ENCODE results near the gene SLC32A1.

The SLC32A1 gene, protein sequence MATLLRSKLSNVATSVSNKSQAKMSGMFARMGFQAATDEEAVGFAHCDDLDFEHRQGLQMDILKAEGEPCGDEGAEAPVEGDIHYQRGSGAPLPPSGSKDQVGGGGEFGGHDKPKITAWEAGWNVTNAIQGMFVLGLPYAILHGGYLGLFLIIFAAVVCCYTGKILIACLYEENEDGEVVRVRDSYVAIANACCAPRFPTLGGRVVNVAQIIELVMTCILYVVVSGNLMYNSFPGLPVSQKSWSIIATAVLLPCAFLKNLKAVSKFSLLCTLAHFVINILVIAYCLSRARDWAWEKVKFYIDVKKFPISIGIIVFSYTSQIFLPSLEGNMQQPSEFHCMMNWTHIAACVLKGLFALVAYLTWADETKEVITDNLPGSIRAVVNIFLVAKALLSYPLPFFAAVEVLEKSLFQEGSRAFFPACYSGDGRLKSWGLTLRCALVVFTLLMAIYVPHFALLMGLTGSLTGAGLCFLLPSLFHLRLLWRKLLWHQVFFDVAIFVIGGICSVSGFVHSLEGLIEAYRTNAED

DNA sequence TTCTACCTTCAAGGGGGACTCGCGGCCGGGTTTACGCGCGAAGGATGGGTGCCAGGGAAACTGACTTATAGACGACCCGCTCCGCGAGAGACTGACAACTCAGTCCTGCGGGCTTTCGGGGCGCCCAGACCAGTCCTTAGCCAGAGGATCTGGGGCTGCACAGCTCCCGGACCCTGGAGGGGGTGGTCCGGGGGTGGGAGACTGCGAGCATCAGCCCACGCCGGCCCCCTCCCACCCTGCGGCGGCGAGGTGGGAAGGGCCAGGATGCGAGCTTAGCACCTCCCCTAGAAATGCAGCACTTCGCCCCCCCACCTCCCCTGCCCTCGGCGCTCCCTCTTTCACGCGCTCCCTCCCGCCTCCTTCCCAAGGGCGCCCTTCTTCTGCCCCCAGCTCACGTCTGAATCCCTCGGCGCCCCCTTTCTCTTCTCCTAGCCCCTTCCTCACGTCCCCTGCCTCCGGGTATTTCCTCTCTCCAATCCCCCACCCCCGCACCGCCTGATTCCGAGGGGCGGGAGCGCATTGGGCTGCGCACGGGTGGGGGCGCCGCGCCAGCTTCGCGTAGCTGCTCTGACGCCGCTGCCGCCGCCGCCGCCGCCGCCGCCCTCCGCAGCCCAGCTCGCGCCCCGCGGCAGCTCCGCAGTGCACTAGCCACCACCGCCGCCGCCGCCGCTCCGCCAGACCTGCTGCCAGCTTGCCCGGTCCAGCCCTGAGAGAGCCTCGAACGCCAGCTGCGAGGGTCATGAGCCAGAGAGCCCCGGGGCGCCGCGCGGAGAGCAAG is at the start of gene SLC32A1:
SLC32A1 (plus strand) TSS at position 639 of the 778 bp plus-strand sequence. CDS start 239 bp downstream, outside the sequence.
- no peak for FAIRE-seq

DNA sequence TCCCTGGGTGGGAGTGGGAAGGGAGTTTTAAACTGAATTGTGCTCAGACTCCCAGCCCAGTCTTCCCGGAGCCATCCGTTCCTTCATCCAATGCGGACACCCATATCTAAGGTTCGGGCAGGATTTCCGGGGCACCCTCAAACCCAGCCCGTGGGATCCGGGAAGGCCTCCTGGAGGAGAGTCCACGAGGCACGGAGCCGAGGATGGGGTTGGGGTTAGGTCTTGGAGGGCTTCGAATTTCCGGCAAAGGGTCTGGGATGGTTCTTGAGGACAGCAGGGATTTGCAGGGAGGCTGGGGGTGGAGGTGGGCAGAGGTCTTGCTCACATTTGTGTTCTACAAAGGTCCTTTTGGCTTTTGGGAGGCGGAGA is 49.5 kb upstream of the SLC32A1 start:
- no peak for FAIRE-seq

DNA sequence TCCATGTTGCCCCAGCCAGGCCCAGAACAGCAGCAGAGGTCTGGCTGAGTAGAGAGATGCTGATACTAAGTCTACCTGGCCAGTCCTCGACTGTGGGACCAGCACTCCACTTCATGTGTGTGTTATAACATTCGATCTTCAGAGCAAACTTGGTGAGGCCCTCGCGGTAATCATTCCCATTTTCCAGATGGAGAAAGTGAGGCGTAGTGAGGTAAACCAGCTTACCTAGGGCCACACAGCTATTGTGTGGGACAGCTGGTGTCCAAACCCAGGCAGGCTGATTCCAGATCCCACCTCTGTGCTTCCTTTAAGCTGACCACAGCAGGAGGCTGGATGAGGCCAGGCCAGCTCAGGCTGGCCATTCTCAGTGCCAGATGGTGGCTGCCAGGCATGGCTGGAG is 47.7 kb upstream of the SLC32A1 start:
- no peak for FAIRE-seq

DNA sequence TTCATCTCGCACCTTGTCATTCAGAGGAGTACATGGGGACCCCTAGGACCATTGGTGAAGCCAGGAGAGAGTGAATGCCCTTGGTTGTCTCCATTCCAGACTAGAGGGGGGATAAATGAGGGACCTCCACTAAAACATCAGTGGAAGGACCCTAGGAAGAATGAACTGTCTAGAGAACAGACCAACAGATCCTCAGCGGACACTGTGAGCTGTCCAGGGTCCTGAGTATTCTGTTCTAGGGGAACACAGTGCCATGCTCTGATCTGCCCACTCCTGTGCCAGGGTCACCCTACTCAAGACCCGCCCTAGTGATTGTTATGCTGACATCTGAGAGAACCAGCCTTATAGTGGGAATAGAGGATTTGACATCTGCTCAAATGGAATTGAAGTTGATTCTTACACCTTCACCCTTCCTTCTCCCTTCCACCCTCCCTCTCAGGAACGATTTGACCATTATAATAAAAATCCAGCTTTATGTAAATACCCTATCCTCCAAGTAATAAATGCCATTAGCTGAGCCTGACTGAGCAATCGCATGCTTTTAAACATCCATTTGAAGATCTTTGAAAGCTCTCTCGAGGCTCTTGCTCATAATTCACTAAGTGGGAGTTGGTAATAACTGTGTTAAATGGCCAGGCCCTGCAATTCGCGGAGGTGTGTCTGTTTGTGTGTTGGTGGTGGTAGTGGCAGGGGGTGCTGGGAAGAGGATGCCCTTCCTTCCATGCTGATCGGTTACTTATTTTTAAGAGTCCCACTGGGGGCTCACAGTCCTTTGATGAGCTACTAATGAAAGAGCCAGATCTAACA is 43.6 kb upstream of the SLC32A1 start:
- FAIRE-seq = no peak

DNA sequence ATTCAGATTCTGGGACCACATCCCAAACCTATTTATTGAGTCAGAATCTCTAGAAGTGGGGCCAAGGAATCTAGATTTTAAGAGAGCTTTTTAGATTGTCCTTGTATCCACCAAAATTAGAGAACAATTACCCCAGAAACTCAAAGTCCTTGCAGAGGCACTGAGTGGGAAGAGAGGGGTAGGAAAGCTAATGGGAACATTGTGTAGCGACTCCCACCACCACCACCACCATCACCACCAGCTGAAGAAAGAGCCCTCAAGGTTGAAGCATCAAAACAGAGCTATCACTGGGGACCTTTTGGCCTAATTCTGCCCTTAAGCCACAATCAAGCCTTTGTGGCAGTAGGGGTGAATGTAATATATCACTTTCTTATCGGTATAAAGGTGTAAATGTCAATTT is 39.0 kb upstream of the SLC32A1 start:
- no peak for FAIRE-seq

DNA sequence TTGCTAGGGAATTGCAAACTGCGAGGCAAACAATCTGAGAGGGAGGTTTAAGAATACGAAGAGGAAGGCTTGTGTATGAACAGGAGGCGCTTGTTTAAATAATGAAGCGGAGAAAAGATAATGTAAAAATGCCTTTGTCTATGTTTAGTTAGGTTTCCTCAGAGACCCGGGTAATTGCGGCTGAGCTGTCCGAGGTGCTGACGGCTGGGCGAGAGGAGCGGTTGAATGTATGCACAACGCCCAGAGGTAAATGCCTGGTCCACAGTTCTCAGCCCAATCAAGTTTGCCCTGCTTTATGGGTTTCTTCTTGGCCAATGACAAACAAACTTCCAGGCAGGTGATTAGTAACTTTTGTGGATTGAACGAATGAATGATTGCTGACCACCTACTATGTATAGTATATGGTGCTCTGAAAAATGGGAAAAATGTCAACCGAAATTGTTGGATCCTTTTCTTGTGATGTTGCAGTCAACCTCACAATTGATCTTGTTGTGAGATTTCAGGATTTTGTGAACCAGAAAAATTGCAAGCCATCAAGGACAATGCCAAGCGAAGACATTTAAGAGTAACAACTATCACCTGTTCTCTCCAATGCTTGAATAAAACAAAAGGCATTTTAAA is 38.3 kb upstream of the SLC32A1 start:
- FAIRE-seq = no peak

DNA sequence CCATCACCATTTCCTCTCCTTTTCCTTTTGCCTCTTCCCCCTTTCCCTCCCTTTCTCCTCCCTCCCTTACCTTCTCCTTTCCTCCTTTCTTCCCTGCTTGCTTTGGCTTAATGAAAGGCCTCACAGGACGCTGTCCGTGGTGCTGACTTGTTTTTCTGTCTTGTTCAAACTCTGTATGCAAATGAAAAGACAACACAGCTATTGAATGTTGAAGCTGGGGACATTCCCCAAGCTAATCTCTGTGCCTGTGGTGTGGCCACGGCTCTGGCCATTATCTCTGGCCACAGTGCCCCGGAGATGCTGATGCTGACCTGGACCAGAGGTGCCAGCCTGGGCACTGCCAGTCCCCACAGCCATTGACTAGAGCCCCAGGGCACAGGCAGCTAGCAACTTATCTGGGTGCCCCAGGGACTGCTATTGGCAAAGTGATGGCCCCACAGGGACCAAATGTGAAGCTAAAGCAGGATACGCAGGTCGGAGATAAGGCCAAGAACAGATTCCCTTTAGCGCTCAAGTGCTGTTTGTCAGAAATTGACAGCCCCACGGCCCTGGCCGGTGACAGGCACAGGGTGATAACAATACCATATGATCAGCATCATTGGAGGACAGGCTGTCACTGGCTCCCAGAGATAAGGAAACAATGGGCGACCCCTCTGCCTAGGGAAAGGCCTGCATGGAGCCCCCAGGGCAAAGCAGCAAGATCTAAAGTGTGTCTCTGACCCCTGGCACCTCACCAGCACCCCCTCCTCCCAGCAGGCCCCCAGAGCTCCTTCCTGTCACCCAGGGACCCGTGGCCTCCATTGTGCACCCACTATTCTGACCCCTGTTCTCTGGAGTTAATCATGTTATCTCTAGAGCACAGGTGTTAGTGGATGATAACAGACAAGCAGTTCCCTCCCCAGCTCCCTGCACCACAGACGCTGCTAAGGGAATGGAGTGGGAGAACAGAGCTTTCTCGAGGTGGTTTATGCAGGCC is 31.6 kb upstream of the SLC32A1 start:
- no peak for FAIRE-seq

DNA sequence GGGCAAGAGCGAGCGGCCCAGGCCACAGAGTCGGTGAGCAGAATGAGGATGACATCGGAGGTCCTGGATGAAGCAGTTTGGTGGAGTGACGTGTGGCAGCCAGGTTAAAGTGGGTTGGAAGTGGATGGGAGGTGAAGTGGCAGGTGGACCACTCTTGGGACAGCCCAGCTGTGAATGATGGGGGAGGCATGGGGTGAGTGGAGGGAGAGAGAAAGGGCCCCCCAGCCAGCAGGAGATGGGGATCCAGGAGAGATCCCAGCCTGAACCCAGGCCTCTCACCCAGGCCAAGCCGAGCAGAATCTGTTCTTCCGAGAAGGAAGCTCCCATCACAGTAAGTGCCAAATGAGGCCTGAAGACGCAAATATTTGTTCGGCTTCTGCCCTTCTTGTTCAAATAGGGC is 27.0 kb upstream of the SLC32A1 start:
- FAIRE-seq = no peak

DNA sequence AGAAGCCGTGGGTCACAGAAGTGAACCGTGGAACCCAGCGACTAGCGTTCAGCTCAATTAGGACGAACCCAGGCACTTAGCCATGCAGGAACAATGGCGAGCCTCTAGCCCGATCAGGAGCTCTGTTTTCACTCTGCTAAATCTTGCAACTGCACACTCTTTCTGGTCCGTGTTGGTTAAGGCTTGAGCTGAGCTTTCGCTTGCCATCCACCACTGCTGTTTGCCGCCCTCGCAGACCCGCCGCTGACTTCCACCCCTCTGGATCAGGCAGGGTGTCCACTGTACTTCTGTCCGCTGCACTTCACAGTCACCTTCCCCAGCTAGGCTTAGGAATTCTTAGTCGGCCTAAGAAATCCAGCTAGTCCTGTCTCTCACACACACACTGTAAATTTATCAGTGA is 25.7 kb upstream of the SLC32A1 start:
- FAIRE-seq = no peak

DNA sequence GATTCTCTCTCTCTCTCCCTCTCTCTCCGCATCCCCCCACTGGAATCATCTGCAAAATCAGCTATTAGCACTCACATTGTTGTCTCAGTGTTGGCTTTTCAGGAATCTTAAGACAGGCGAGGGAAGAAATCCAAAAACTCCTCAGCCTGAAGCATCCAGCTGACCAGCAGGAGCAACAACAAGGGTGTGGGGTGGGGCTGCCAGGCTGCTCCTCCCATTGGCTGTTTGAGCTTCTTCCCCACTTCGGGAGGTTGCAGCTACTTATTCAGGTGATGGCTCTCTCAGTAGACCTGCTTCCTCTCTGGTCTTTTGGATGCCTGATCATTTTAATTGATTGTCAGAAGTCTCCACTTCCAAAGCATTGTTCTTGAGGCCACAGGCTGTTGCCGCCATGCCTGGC is 24.1 kb upstream of the SLC32A1 start:
- no peak for FAIRE-seq

DNA sequence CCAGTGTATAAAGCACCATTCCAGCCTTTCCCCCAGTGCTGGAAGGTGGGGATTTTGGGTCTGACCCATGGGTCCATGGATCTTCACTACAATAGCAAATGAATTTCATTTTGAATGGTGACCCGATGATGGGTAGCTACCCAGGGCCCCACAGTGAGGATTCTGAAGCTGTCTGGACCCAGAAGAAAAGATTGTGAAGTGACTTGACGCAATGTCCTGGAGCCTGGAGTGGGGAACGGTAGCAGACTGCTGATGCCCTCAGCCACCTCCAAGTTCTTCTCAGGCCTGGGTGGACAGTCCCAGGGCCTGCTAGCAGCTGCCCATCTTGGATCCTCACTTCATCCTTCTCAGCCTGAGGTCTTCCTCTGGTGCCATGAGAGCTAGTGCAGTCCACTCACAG is 23.4 kb upstream of the SLC32A1 start:
- FAIRE-seq = no peak

DNA sequence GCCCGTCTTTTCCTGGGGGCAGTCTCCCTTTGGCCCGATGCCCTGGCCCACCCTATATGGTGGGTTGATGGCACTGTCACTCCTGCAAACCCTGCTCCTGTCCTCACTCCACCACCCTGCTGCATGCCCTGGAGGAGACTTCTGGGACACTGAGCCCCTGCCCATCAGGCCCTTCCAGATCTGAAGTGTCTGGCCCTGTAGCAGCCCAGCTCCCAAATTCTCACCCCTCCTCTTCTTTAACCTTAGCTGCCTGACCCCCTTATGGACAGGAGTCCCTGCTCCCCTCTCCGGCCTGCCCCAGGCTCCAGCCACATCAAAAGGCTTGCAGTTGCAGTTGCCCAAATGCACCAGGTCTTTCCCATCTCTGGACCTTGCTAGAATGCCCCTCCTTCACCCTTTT is 20.8 kb upstream of the SLC32A1 start:
- no peak for FAIRE-seq

DNA sequence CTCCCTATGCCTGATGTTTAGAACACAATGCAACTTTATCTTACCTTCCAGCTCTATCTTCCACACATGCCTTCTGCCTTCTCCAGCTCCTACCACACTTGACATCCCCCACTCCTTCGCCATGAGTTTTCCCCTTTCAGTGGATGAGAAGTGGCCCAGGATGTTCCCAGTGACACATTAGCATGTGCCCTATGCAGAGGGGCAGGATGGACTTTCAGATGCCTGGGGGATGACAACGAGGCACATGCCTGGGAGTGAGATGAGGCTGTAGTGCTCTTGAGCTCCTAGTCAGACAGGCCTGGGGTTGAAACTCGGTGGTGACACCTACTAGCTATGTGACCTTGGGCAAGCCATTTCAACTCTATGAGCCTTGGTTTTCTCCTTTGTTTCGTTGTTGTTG is 20.1 kb upstream of the SLC32A1 start:
- no peak for FAIRE-seq

DNA sequence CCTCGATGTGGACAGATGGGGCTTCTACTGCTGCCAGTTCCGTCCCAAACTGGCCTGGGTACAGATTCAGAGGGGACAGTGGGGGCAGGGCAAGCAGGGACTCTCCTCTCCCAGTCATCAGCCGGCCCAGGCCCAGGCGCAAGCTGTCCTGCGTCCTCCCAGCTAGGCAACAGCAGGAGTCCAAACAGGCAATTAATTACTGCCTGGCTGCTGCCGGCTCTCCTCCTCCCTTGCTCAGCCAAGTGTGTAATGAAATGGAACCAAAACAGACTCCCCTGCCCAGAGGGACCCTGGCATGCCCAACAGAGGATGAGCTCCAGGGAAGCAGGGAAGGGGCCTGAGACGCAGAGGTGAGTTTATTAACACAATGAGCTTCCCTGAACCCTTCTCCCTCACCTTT is 17.8 kb upstream of the SLC32A1 start:
- no peak for FAIRE-seq

DNA sequence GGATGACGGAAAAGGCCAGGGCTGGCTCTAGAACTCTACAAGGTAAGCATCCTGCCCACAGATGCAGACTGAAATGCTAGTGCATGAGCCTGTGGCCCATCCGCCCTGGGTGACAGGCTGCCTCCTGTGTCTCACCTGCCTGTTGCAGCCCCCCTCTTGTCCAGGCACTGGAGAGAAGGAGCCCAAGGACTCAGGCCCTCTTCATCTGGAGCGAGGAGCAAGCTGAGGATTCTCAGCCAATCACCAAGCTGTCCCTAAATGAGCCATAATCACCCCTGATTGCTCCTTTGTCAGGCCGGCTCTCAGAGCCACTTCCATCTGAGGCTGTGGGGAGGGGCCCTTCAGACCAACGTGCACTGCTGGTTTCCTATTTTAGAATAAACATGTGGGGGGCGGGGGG is 10.0 kb upstream of the SLC32A1 start:
- no peak for FAIRE-seq

DNA sequence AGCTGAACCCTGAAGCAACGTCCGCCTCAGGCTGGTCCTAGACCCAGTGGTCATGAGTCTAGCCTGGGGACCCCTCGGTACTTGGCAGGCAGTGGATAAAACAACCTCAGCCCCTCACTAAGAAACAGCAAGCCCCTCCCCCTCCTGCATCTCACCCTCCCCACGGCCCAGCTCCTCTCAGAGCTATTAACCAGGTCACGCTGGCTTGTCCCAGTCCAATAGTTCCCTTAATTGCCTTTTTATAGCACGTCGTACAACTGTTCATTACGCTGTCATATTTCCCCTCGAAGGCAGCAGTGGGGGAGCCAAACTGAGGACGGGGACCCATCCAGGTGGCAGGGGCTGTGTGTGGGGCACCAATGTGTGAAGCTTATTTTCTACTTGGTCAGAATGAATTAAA is 8.6 kb upstream of the SLC32A1 start:
- no peak for FAIRE-seq

DNA sequence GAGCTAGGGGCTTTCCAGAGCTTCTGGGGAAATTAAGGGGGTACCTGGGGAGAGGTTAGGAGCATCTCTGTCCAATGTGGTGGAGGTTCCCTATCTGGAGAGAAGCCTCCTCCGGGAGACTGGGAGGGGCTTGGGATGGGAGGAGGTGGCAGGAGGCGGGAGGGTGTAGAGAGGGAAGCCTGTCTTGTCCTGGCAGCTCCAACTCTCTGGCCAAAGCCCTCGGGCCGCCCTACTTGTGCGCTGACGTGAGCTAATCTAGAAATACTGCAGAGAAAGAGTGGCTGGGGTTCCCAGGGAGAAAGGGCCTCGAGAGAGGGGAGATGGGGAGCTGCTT is 1.6 kb upstream of the SLC32A1 start:
- FAIRE-seq = no peak

DNA sequence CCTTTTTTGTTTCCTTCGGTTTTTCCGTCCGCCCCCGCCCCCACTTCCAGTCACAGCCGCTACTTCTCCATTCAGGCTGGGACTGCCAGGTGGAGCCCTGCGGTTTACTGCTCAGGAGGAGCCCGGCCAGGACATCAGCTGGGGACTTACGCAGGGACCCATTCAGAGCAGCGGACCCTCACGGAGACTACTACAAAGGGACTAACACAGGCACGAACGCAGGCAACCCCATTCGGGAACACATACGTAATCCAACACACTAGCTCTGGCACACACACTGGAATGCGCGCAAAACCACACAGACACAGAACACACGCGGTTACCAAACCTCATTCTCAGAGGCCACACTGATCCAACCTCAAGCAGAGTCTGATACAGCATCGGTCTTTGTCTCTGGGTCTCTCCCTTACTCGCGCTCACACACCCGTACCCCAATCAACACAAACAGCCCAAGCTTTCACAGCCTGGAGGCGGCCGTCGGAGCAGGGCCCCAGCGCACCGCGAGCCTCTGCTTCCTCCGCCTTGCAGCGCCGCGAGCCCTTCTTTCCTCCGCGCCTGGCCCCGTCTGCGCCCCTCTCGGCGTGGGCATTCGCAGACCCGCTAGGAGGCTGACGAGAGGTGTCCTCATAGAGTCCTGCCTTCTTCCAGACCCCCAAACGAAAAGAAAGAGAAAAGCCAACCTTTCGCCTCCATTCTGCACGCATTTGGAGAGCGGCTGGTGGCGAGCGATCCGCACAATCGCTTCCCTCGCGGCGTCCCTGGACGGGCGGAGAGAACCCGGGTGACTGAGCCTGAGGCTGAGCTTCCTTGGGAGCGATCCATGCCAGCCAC is 1.1 kb upstream of the SLC32A1 start:
- FAIRE-seq = no peak

DNA sequence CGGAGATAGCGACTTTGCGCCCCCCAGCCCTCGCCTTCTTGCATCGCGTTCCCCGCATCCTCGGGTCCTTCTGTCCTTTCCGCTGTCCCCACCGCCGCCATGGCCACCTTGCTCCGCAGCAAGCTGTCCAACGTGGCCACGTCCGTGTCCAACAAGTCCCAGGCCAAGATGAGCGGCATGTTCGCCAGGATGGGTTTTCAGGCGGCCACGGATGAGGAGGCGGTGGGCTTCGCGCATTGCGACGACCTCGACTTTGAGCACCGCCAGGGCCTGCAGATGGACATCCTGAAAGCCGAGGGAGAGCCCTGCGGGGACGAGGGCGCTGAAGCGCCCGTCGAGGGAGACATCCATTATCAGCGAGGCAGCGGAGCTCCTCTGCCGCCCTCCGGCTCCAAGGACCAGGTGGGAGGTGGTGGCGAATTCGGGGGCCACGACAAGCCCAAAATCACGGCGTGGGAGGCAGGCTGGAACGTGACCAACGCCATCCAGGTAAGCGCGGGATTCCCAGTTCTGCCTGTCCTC is 401 bp downstream of the SLC32A1 start:
- FAIRE-seq = no peak

DNA sequence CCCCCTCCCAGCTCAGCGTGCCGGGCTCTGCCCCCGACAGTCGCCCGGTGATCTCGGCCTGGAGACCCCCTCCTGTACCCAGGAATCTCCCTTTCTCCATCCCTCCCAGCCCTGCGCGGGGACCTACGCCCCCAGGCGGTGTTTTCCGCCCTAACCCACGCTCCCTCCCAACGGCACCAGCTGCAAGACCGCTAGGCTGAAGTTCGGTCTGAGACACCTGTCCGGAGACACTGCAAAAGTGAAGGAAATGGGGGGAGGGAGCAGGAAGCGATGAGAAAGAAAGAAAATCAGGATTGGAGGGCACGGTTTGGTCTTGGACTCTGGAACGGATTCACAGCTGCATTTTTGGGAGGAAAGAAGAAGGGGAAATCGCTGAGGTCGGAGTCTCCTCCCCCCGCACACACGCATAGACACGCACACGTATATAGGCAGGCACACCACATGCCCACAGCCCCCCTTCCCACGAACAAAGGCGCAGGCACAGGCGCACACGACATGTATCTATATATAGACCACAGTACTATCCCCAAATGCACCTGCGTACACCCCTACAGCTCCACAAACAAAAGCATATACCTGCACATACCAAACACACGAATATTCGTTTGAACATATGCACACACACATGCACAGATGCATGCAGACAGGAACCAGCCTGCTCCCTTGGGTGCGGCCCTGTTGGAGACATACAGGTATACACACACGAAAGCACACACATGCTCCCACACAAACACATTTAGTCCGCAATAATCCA is 1.0 kb downstream of the SLC32A1 start:
- no peak for FAIRE-seq
